Vagina (tissue), 2 donors: ENCODE measurements around the gene ATP11C.

Source experiments
- POLR2A ChIP-seq, 2 donors: fragments of 450-650 bp; IDR thresholded peaks; one replicate each; pipeline ENCODE4 v1.6.1; 2017; ENCODE audit warnings: antibody characterized with exemption in 2 of 2, mild to moderate bottlenecking in 2 of 2, moderate library complexity in 2 of 2
- POLR2AphosphoS5 ChIP-seq, 2 donors: sonication (generic); formaldehyde crosslinking; IDR thresholded peaks; one replicate each; pipeline ENCODE4 v1.9.0; 2017; ENCODE audit warnings: antibody characterized with exemption in 2 of 2, mild to moderate bottlenecking in 2 of 2, low read depth in 1 of 2; ENCODE audit not compliant: insufficient read depth in 1 of 2

DNA sequence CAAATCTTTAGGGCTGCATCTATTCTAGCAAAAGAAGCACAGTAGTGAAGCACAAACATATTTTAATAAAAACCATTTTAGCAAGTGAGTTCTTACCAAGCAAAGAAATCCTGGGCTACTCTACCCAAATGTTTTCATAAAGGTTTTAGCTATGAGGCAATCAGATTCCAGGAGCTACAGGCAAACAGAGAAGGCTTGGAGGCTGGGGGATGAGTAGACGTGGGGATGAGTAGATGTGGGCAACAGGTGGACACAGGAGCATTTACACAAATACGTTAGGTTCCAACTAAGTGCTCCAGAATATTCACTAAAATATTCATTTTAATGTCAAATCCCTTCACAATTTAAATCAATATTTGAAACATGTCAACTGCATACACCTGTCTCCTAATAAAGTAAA is 34.5 kb downstream of the ATP11C start:
- no peak for TF ChIP-seq POLR2A (IDR thresholded peaks at IDR 0.05)
- no peak for TF ChIP-seq POLR2AphosphoS5 (IDR thresholded peaks at IDR 0.05; ENCODE audit: insufficient read depth in 1 of 2, low read depth in 1 of 2)
